Neuron (in vitro differentiated cells): ENCODE data around the gene PRKN.

ENCODE experiments used
- H2AFZ ChIP-seq: one replicate; pipeline ENCODE4 v1.6.1; 2013; ENCODE audit warnings: low read depth, mild to moderate bottlenecking, inconsistent platforms, low read length, moderate library complexity
- H3K27me3 ChIP-seq: one replicate; pipeline ENCODE4 v1.6.1; 2013; ENCODE audit warnings: low read length; ENCODE audit not compliant: insufficient read depth
- H3K36me3 ChIP-seq: one replicate; pipeline ENCODE4 v1.6.1; 2013; ENCODE audit warnings: low read length; ENCODE audit not compliant: insufficient read depth
- H3K4me1 ChIP-seq: one replicate; pipeline ENCODE4 v1.6.1; 2013; ENCODE audit warnings: low read length; ENCODE audit not compliant: insufficient read depth
- H3K4me3 ChIP-seq: 2 replicates; pipeline ENCODE4 v1.5.1; 2013; ENCODE audit warnings: mild to moderate bottlenecking, low read length, moderate library complexity
- H3K9me3 ChIP-seq: one replicate; pipeline ENCODE4 v1.6.1; 2013; ENCODE audit warnings: low read length

PRKN gene

GRCh38 chr6:161452241-161452640 is 1275.3 kb downstream of the PRKN start:
- H3K4me1 ChIP-seq, result no peaks in the 10 kb centered on the region
- H3K9me3 ChIP-seq, result no peaks in the 10 kb centered on the region
- no peaks in the 10 kb centered on the region for H3K27me3 ChIP-seq
- H3K4me3 ChIP-seq, result no peak overlapping the region
- no peak overlapping the region for H2AFZ ChIP-seq
- no peaks in the 10 kb centered on the region for H3K36me3 ChIP-seq

- Histone ChIP-seq H3K9me3 (no peaks in the 10 kb centered on the region), H2AFZ (no peak overlapping the region), H3K27me3 (no peaks in the 10 kb centered on the region), H3K36me3 (no peaks in the 10 kb centered on the region), H3K4me1 (peaks cover 7% of the 10 kb centered on the region), H3K4me3 (no peak overlapping the region)
These were observed 1278.0 kb downstream of the PRKN start for GRCh38 chr6:161449521-161449920.

- no peaks in the 10 kb centered on the region for H3K9me3 ChIP-seq
- H2AFZ ChIP-seq, result no peak overlapping the region
- H3K36me3 ChIP-seq, result no peaks in the 10 kb centered on the region
- peaks cover 13% of the 10 kb centered on the region for H3K4me1 ChIP-seq
- H3K4me3 ChIP-seq, result no peak overlapping the region
- H3K27me3 ChIP-seq, result no peaks in the 10 kb centered on the region
These were observed 1280.6 kb downstream of the PRKN start for GRCh38 chr6:161446949-161447348.

GRCh38 chr6:161446296-161446925 is 1281.2 kb downstream of the PRKN start:
- Histone ChIP-seq H3K36me3 (no peaks in the 10 kb centered on the region), H3K4me3 (no peak overlapping the region), H3K4me1 (peaks cover 13% of the 10 kb centered on the region), H2AFZ (no peak overlapping the region), H3K9me3 (no peaks in the 10 kb centered on the region), H3K27me3 (no peaks in the 10 kb centered on the region)

- H3K36me3 ChIP-seq, result no peaks in the 10 kb centered on the region
- H3K9me3 ChIP-seq, result no peaks in the 10 kb centered on the region
- no peak overlapping the region for H3K4me3 ChIP-seq
- no peak overlapping the region for H2AFZ ChIP-seq
- peaks cover 13% of the 10 kb centered on the region for H3K4me1 ChIP-seq
- H3K27me3 ChIP-seq, result no peaks in the 10 kb centered on the region
These were observed 1282.4 kb downstream of the PRKN start for GRCh38 chr6:161445021-161445799.

GRCh38 chr6:161444464-161444863 is 1283.1 kb downstream of the PRKN start:
- peaks cover 13% of the 10 kb centered on the region for H3K4me1 ChIP-seq
- H2AFZ ChIP-seq, result no peak overlapping the region
- H3K9me3 ChIP-seq, result no peaks in the 10 kb centered on the region
- no peaks in the 10 kb centered on the region for H3K27me3 ChIP-seq
- H3K4me3 ChIP-seq, result no peak overlapping the region
- no peaks in the 10 kb centered on the region for H3K36me3 ChIP-seq

GRCh38 chr6:161443848-161444247 is 1283.7 kb downstream of the PRKN start:
- H3K4me1 ChIP-seq, result peaks cover 13% of the 10 kb centered on the region
- H3K4me3 ChIP-seq, result no peak overlapping the region

GRCh38 chr6:161442420-161442819 is 1285.1 kb downstream of the PRKN start:
- Histone ChIP-seq H3K9me3 (no peaks in the 10 kb centered on the region), H2AFZ (no peak overlapping the region), H3K27me3 (no peaks in the 10 kb centered on the region), H3K4me1 (peaks cover 13% of the 10 kb centered on the region), H3K4me3 (no peak overlapping the region), H3K36me3 (no peaks in the 10 kb centered on the region)

More at GRCh38 chr6:161443848-161444247, 1283.7 kb downstream of the PRKN start:
- no peaks in the 10 kb centered on the region for H3K36me3 ChIP-seq
- H3K27me3 ChIP-seq, result no peaks in the 10 kb centered on the region
- no peak overlapping the region for H2AFZ ChIP-seq
- H3K9me3 ChIP-seq, result no peaks in the 10 kb centered on the region

- no peak overlapping the region for H3K4me3 ChIP-seq
- H3K27me3 ChIP-seq, result no peaks in the 10 kb centered on the region
- H3K36me3 ChIP-seq, result no peaks in the 10 kb centered on the region
- no peaks in the 10 kb centered on the region for H3K9me3 ChIP-seq
- H3K4me1 ChIP-seq, result peaks cover 17% of the 10 kb centered on the region
- H2AFZ ChIP-seq, result no peak overlapping the region
These were observed 1287.3 kb downstream of the PRKN start for GRCh38 chr6:161440299-161440698.

- no peaks in the 10 kb centered on the region for H3K9me3 ChIP-seq
- H3K4me3 ChIP-seq, result no peak overlapping the region
These were observed 1288.5 kb downstream of the PRKN start for GRCh38 chr6:161439093-161439492.

GRCh38 chr6:161438430-161439030 is 1289.0 kb downstream of the PRKN start:
- H3K4me3 ChIP-seq, result no peak overlapping the region
- no peaks in the 10 kb centered on the region for H3K36me3 ChIP-seq
- H2AFZ ChIP-seq, result no peak overlapping the region
- H3K27me3 ChIP-seq, result no peaks in the 10 kb centered on the region
- H3K9me3 ChIP-seq, result no peaks in the 10 kb centered on the region
- peaks cover 19% of the 10 kb centered on the region for H3K4me1 ChIP-seq

More at GRCh38 chr6:161439093-161439492, 1288.5 kb downstream of the PRKN start:
- H3K4me1 ChIP-seq, result peaks cover 18% of the 10 kb centered on the region
- no peaks in the 10 kb centered on the region for H3K27me3 ChIP-seq
- H2AFZ ChIP-seq, result no peak overlapping the region
- no peaks in the 10 kb centered on the region for H3K36me3 ChIP-seq

GRCh38 chr6:161437851-161438250 is 1289.7 kb downstream of the PRKN start:
- Histone ChIP-seq H3K4me3 (no peak overlapping the region), H3K27me3 (no peaks in the 10 kb centered on the region), H3K36me3 (no peaks in the 10 kb centered on the region), H3K9me3 (no peaks in the 10 kb centered on the region), H2AFZ (no peak overlapping the region), H3K4me1 (peaks cover 19% of the 10 kb centered on the region)

GRCh38 chr6:161436106-161436876 is 1291.3 kb downstream of the PRKN start:
- no peak overlapping the region for H2AFZ ChIP-seq
- no peaks in the 10 kb centered on the region for H3K9me3 ChIP-seq
- H3K36me3 ChIP-seq, result no peaks in the 10 kb centered on the region
- H3K4me3 ChIP-seq, result no peak overlapping the region
- peaks cover 19% of the 10 kb centered on the region for H3K4me1 ChIP-seq
- no peaks in the 10 kb centered on the region for H3K27me3 ChIP-seq
